GM23338 (cell line): ENCODE data around the gene CLCF1. TPM values are rescaled to one million over a fixed set of nuclear protein-coding genes. Genes with fewer than 3 reads are reported as not detected.

Experiments
- ATAC-seq: fragments of 200-7000 bp; cut with Tn5 transposase; 3 replicates; pipeline ENCODE4 v1.9.1; 2020
- DNase-seq: peaks from one replicate; pipeline ENCODE4 v3.0.0-alpha.2; 2015; ENCODE audit warnings: low spot score
- H2AFZ ChIP-seq: fragments of 200-600 bp; sonication (generic); 2 replicates; pipeline ENCODE4 v1.8.0; 2016; ENCODE audit warnings: antibody characterized with exemption, mild to moderate bottlenecking, moderate library complexity
- H3F3A ChIP-seq: fragments of 200-600 bp; sonication (generic); replicated peaks from 2 replicates; pipeline ENCODE4 v1.8.0; 2017; ENCODE audit warnings: antibody characterized with exemption, mixed run types, low read depth
- H3K27ac ChIP-seq: fragments of 200-600 bp; sonication (generic); 2 replicates; pipeline ENCODE4 v1.6.1; 2016; ENCODE audit warnings: low read depth
- H3K27me3 ChIP-seq: fragments of 200-600 bp; sonication (generic); 2 replicates; pipeline ENCODE4 v1.8.0; 2016; ENCODE audit warnings: mild to moderate bottlenecking, mixed run types, moderate library complexity; ENCODE audit not compliant: insufficient read depth
- H3K36me3 ChIP-seq: fragments of 200-600 bp; sonication (generic); 2 replicates; pipeline ENCODE4 v1.8.0; 2016; ENCODE audit warnings: mild to moderate bottlenecking; ENCODE audit not compliant: insufficient read depth
- H3K4me1 ChIP-seq: fragments of 200-600 bp; sonication (generic); 2 replicates; pipeline ENCODE4 v1.8.0; 2016; ENCODE audit warnings: mild to moderate bottlenecking, moderate library complexity; ENCODE audit not compliant: insufficient read depth
- H3K4me2 ChIP-seq: fragments of 200-600 bp; sonication (generic); 2 replicates; pipeline ENCODE4 v1.7.1; 2017; ENCODE audit warnings: mixed run types
- H3K4me3 ChIP-seq: fragments of 200-600 bp; sonication (generic); 2 replicates; pipeline ENCODE4 v1.6.1; 2016; ENCODE audit warnings: mixed run types
- H3K79me2 ChIP-seq: fragments of 200-600 bp; sonication (generic); replicated peaks from 2 replicates; pipeline ENCODE4 v1.8.0; 2017; ENCODE audit warnings: mild to moderate bottlenecking; ENCODE audit not compliant: insufficient read depth
- H3K9me2 ChIP-seq: fragments of 200-600 bp; sonication (generic); 2 replicates; pipeline ENCODE4 v1.8.0; 2017; ENCODE audit not compliant: insufficient read depth
- H4K20me1 ChIP-seq: fragments of 200-600 bp; sonication (generic); replicated peaks from 2 replicates; pipeline ENCODE4 v1.8.0; 2017; ENCODE audit warnings: mild to moderate bottlenecking; ENCODE audit not compliant: insufficient read depth
- H3K27ac Mint-ChIP-seq: 2 replicates; pipeline ENCODE4 v1.8.0; 2020; ENCODE audit warnings: inconsistent platforms, mild to moderate bottlenecking, moderate library complexity, mixed read lengths
- H3K27me3 Mint-ChIP-seq: 3 replicates; pipeline ENCODE4 v1.8.0; 2022; ENCODE audit warnings: low read depth, mild to moderate bottlenecking, moderate library complexity, mixed read lengths, inconsistent platforms; ENCODE audit not compliant: insufficient read depth, poor library complexity
- H3K36me3 Mint-ChIP-seq: 3 replicates; pipeline ENCODE4 v1.8.0; 2021; ENCODE audit warnings: low read depth, mild to moderate bottlenecking, inconsistent platforms, moderate library complexity, mixed read lengths
- H3K4me1 Mint-ChIP-seq: 3 replicates; pipeline ENCODE4 v1.8.0; 2020; ENCODE audit warnings: mild to moderate bottlenecking, inconsistent platforms, mixed read lengths
- H3K4me3 Mint-ChIP-seq: 3 replicates; pipeline ENCODE4 v1.8.0; 2021; ENCODE audit warnings: moderate library complexity, mild to moderate bottlenecking, inconsistent platforms, mixed read lengths
- H3K9me3 Mint-ChIP-seq: 3 replicates; pipeline ENCODE4 v1.8.0; 2020; ENCODE audit warnings: moderate library complexity, mild to moderate bottlenecking, inconsistent platforms, mixed read lengths
- CREB1 ChIP-seq: fragments of 250-450 bp; sonication (Bioruptor Pico); IDR thresholded peaks from 2 replicates; pipeline ENCODE4 v1.5.0; 2020; ENCODE audit warnings: low read depth, mild to moderate bottlenecking, moderate library complexity
- CTCF ChIP-seq, 2 experiments: fragments of 200-600 bp in 1 of 2; sonication (generic) in 1 of 2; conservative IDR thresholded peaks; 2 replicates each; pipeline versions ENCODE4 v1.5.1 to v1.6.1; 2016 to 2017; ENCODE audit warnings: antibody characterized with exemption in 2 of 2, low read depth in 2 of 2, mild to moderate bottlenecking in 2 of 2, moderate library complexity in 1 of 2
- ETS1 ChIP-seq: IDR thresholded peaks from 2 replicates; pipeline ENCODE4 v1.6.1; 2016; ENCODE audit warnings: antibody characterized with exemption
- POLR2AphosphoS5 ChIP-seq: IDR thresholded peaks from 2 replicates; pipeline ENCODE4 v1.6.1; 2016; ENCODE audit warnings: antibody characterized with exemption, low read depth
- ZNF462 ChIP-seq: fragments of 250-450 bp; sonication (Bioruptor Pico); IDR thresholded peaks from 2 replicates; pipeline ENCODE4 v1.5.0; 2020; ENCODE audit warnings: mild to moderate bottlenecking, moderate library complexity
- polyA plus RNA-seq: library from polyadenylated mRNA; unstranded; fragments of >200 nt; fragmentation: Nextera tagmentation; extraction: Ambion mirVana; gene quantifications from 2 replicates; pipeline ENCODE4 v1.2.1, GENCODE V29; 2016
- total RNA-seq: library from RNA; depleted of rRNA; stranded (reverse); fragments of >200 nt; shearing (Covaris generic); gene quantifications from 2 replicates; pipeline ENCODE4 v1.2.3, GENCODE V29; 2014

The CLCF1 gene
- total and polyA plus RNA-seq, 2 experiments from 2014 or later = 0.32 TPM; not detected in 1

GRCh38 chr11:67321313-67321871, 52.0 kb downstream of the CLCF1 start:
- Mint-ChIP-seq H3K4me3 (no peak overlapping the region), H3K4me1 (peaks cover 9% of the 10 kb centered on the region), H3K27me3 (peaks cover 23% of the 10 kb centered on the region), H3K9me3 (no peaks in the 10 kb centered on the region; the same call in 2 of the 3 replicates), H3K27ac (no peak overlapping the region), H3K36me3 (no peaks in the 10 kb centered on the region; the same call in 2 of the 3 replicates)
- Histone ChIP-seq H4K20me1 (no peaks in the 10 kb centered on the region), H3K9me2 (no peaks in the 10 kb centered on the region), H3K79me2 (no peaks in the 10 kb centered on the region), H3F3A (peaks cover 11% of the 10 kb centered on the region; the same call in 1 of the 2 replicates), H3K4me1 (peaks cover 6% of the 10 kb centered on the region), H3K4me2 (no peak overlapping the region), H3K27ac (no peak overlapping the region), H3K27me3 (peaks cover 22% of the 10 kb centered on the region), H2AFZ (no peak overlapping the region), H3K36me3 (no peaks in the 10 kb centered on the region), H3K4me3 (no peak overlapping the region)
- no peak for DNase-seq
- TF ChIP-seq ETS1 (no peak), CTCF (conservative IDR thresholded peaks at IDR 0.05; ENCODE audit: low read depth in 2 of 2) (no peak), CREB1 (CRISPR knock-in tag) (no peak), POLR2AphosphoS5 (no peak)
- no peak for ATAC-seq

GRCh38 chr11:67320691-67321090, 52.7 kb downstream of the CLCF1 start:
- Mint-ChIP-seq H3K4me1 (peaks cover 10% of the 10 kb centered on the region), H3K36me3 (no peaks in the 10 kb centered on the region; the same call in 2 of the 3 replicates), H3K9me3 (no peaks in the 10 kb centered on the region; the same call in 2 of the 3 replicates), H3K27ac (no peak overlapping the region), H3K4me3 (no peak overlapping the region), H3K27me3 (peaks cover 23% of the 10 kb centered on the region)
- Histone ChIP-seq H3K4me1 (peaks cover 8% of the 10 kb centered on the region), H3K27me3 (peaks cover 25% of the 10 kb centered on the region), H3K36me3 (no peaks in the 10 kb centered on the region), H4K20me1 (no peaks in the 10 kb centered on the region), H3K9me2 (no peaks in the 10 kb centered on the region), H3K4me2 (no peak overlapping the region), H2AFZ (no peak overlapping the region), H3F3A (peaks cover 11% of the 10 kb centered on the region; the same call in 1 of the 2 replicates), H3K4me3 (no peak overlapping the region), H3K79me2 (no peaks in the 10 kb centered on the region), H3K27ac (no peak overlapping the region)
- DNase-seq (no peak), ATAC-seq (no peak)
- TF ChIP-seq CREB1 (CRISPR knock-in tag) (no peak), ZNF462 (CRISPR knock-in tag) (no peak)
